ENCODE results near the gene CFHR1. TPM values are rescaled to one million over a fixed set of nuclear protein-coding genes. Genes with fewer than 3 reads are reported as not detected.

Gene CFHR1
- total RNA-seq, 3 donors from 2014 or later (not counting 1 experiment from before 2014, with no cell fraction given), result not detected

- no peaks in the 10 kb centered on the region for H3K36me3 Mint-ChIP-seq
- no peak overlapping the region for H3K4me3 Mint-ChIP-seq
- TF ChIP-seq CTCF (IDR thresholded peaks at IDR 0.05), result no peak
- H3K4me1 ChIP-seq (ENCODE audit: control insufficient read depth, insufficient read depth, low read length), result no peaks in the 10 kb centered on the region
- H3K27me3 ChIP-seq (ENCODE audit: control insufficient read depth, insufficient read depth, low read length), result no peaks in the 10 kb centered on the region
- intact Hi-C loops (cut with micrococcal nuclease), result no loop called here
- no peak overlapping the region for H3K4me3 ChIP-seq (ENCODE audit: low read length)
- peaks cover 10 to 13% of the 10 kb centered on the region in 2 donors for H3K9me3 Mint-ChIP-seq
- H3K4me1 Mint-ChIP-seq, result no peaks in the 10 kb centered on the region
- DNase-seq (no peak), ATAC-seq (no peak)
- no peaks in the 10 kb centered on the region for H3K9me3 ChIP-seq (ENCODE audit: control insufficient read depth, insufficient read depth, low read length)
- H3K27ac ChIP-seq (ENCODE audit: low read length), result no peak overlapping the region
- WGBS (ENCODE audit: insufficient coverage), result 96% methylated on average over 5 of the region's 6 CpGs
- H3K36me3 ChIP-seq (ENCODE audit: control insufficient read depth, insufficient read depth, low read length), result no peaks in the 10 kb centered on the region
- no peak overlapping the region for H3K27ac Mint-ChIP-seq
- H3K27me3 Mint-ChIP-seq (ENCODE audit: low read depth in 2 of 2), result no peaks in the 10 kb centered on the region
Observed at GRCh38 chr1:196856053-196856452, 36.5 kb downstream of the CFHR1 start.

GRCh38 chr1:196857188-196857587 lies 37.7 kb downstream of the CFHR1 start:
- Mint-ChIP-seq H3K27me3 (ENCODE audit: low read depth in 2 of 2) (no peaks in the 10 kb centered on the region), H3K4me3 (no peak overlapping the region), H3K9me3 (peaks cover 10 to 15% of the 10 kb centered on the region in 2 donors), H3K4me1 (no peaks in the 10 kb centered on the region), H3K36me3 (no peaks in the 10 kb centered on the region), H3K27ac (no peak overlapping the region)
- Histone ChIP-seq H3K9me3 (ENCODE audit: control insufficient read depth, insufficient read depth, low read length) (no peaks in the 10 kb centered on the region), H3K27me3 (ENCODE audit: control insufficient read depth, insufficient read depth, low read length) (no peaks in the 10 kb centered on the region), H3K27ac (ENCODE audit: low read length) (no peak overlapping the region), H3K36me3 (ENCODE audit: control insufficient read depth, insufficient read depth, low read length) (no peaks in the 10 kb centered on the region), H3K4me1 (ENCODE audit: control insufficient read depth, insufficient read depth, low read length) (no peaks in the 10 kb centered on the region), H3K4me3 (ENCODE audit: low read length) (no peak overlapping the region)
- intact Hi-C loops (cut with micrococcal nuclease), result no loop called here
- ATAC-seq (no peak), DNase-seq (no peak)
- WGBS (ENCODE audit: insufficient coverage), result 80% methylated on average over 1 of the region's 2 CpGs
- no peak for TF ChIP-seq CTCF (IDR thresholded peaks at IDR 0.05)

GRCh38 chr1:196858811-196859210 lies 39.3 kb downstream of the CFHR1 start:
- Mint-ChIP-seq H3K4me3 (no peak overlapping the region), H3K36me3 (peaks cover 5% of the 10 kb centered on the region), H3K27ac (no peak overlapping the region), H3K4me1 (no peaks in the 10 kb centered on the region), H3K27me3 (ENCODE audit: low read depth in 2 of 2) (no peaks in the 10 kb centered on the region), H3K9me3 (peaks cover 14 to 17% of the 10 kb centered on the region in 2 donors)
- no peak for TF ChIP-seq CTCF (IDR thresholded peaks at IDR 0.05)
- 79% methylated on average over 3 of the region's 3 CpGs for WGBS (ENCODE audit: insufficient coverage)
- no peak overlapping the region for H3K4me3 ChIP-seq (ENCODE audit: low read length)
- H3K36me3 ChIP-seq (ENCODE audit: control insufficient read depth, insufficient read depth, low read length), result no peaks in the 10 kb centered on the region
- DNase-seq (no peak), ATAC-seq (no peak)
- H3K9me3 ChIP-seq (ENCODE audit: control insufficient read depth, insufficient read depth, low read length), result no peaks in the 10 kb centered on the region
- H3K4me1 ChIP-seq (ENCODE audit: control insufficient read depth, insufficient read depth, low read length), result no peaks in the 10 kb centered on the region
- H3K27ac ChIP-seq (ENCODE audit: low read length), result no peak overlapping the region
- no peaks in the 10 kb centered on the region for H3K27me3 ChIP-seq (ENCODE audit: control insufficient read depth, insufficient read depth, low read length)
- intact Hi-C loops (cut with micrococcal nuclease), result no loop called here

- intact Hi-C loops (cut with micrococcal nuclease), result no loop called here
- no peak overlapping the region for H3K27ac Mint-ChIP-seq
- no peak for DNase-seq
- no peak overlapping the region for H3K4me3 ChIP-seq (ENCODE audit: low read length)
- ATAC-seq, result no peak
- peaks cover 20 to 21% of the 10 kb centered on the region in 2 donors for H3K9me3 Mint-ChIP-seq
- no peak overlapping the region for H3K4me3 Mint-ChIP-seq
- no peak for TF ChIP-seq CTCF (IDR thresholded peaks at IDR 0.05)
- no peaks in the 10 kb centered on the region for H3K4me1 ChIP-seq (ENCODE audit: control insufficient read depth, insufficient read depth, low read length)
- H3K36me3 Mint-ChIP-seq, result peaks cover 9% of the 10 kb centered on the region
- no peaks in the 10 kb centered on the region for H3K9me3 ChIP-seq (ENCODE audit: control insufficient read depth, insufficient read depth, low read length)
- H3K4me1 Mint-ChIP-seq, result no peaks in the 10 kb centered on the region
- no peaks in the 10 kb centered on the region for H3K27me3 Mint-ChIP-seq (ENCODE audit: low read depth in 2 of 2)
- H3K36me3 ChIP-seq (ENCODE audit: control insufficient read depth, insufficient read depth, low read length), result no peaks in the 10 kb centered on the region
- H3K27me3 ChIP-seq (ENCODE audit: control insufficient read depth, insufficient read depth, low read length), result no peaks in the 10 kb centered on the region
- H3K27ac ChIP-seq (ENCODE audit: low read length), result no peak overlapping the region
- WGBS (ENCODE audit: insufficient coverage), result no CpG with 5 or more reads among the region's 1 CpG
Observed at GRCh38 chr1:196860323-196860884, 40.9 kb downstream of the CFHR1 start.

All from natural killer cell (primary cell).